Neural cell (in vitro differentiated cells): ENCODE results near the gene ILDR2. TPM values are rescaled to one million over a fixed set of nuclear protein-coding genes. Genes with fewer than 3 reads are reported as not detected.

Experiments used
- H2AFZ ChIP-seq: fragments of 200-600, 300-800 bp; sonication (generic), shearing (Covaris generic); 2 replicates; pipeline ENCODE4 v1.6.0; 2014; ENCODE audit warnings: low read depth, mild to moderate bottlenecking, antibody characterized with exemption, low read length, moderate library complexity
- H3F3A ChIP-seq: fragments of 200-600 bp; shearing (Covaris generic); 2 replicates; pipeline ENCODE4 v1.6.1; 2016; ENCODE audit warnings: mild to moderate bottlenecking, moderate library complexity, mixed read lengths, antibody characterized with exemption, low read length; ENCODE audit not compliant: insufficient read depth, poor library complexity, severe bottlenecking
- H3K27ac ChIP-seq: fragments of 200-600, 300-800 bp; sonication (generic), shearing (Covaris generic); 2 replicates; pipeline ENCODE4 v1.5.1; 2014; ENCODE audit warnings: mild to moderate bottlenecking, low read length, moderate library complexity
- H3K27me3 ChIP-seq: fragments of 300-800, 200-600 bp; sonication (generic), shearing (Covaris generic); 2 replicates; pipeline ENCODE4 v1.6.0; 2014; ENCODE audit warnings: mild to moderate bottlenecking, low read depth, low read length, moderate library complexity; ENCODE audit not compliant: insufficient read depth
- H3K36me3 ChIP-seq: fragments of 300-800, 200-600 bp; sonication (generic), shearing (Covaris generic); 2 replicates; pipeline ENCODE4 v1.5.1; 2014; ENCODE audit warnings: mild to moderate bottlenecking, antibody characterized with exemption, low read length, moderate library complexity; ENCODE audit not compliant: insufficient read depth
- H3K4me2 ChIP-seq: fragments of 300-800, 200-600 bp; sonication (generic), shearing (Covaris generic); 2 replicates; pipeline ENCODE4 v1.6.0; 2014; ENCODE audit warnings: mild to moderate bottlenecking, low read length
- H3K4me3 ChIP-seq: fragments of 300-800, 200-600 bp; sonication (generic), shearing (Covaris generic); 2 replicates; pipeline ENCODE4 v1.5.1; 2014; ENCODE audit warnings: mild to moderate bottlenecking, low read length, moderate library complexity
- H3K79me2 ChIP-seq: fragments of 200-600 bp; shearing (Covaris generic); replicated peaks from 2 replicates; pipeline ENCODE4 v1.6.0; 2014; ENCODE audit warnings: mild to moderate bottlenecking, low read length, moderate library complexity; ENCODE audit not compliant: insufficient read depth
- H3K9ac ChIP-seq: fragments of 300-800, 200-600 bp; sonication (generic), shearing (Covaris generic); 2 replicates; pipeline ENCODE4 v1.6.1; 2016; ENCODE audit warnings: mild to moderate bottlenecking, low read length, mixed read lengths
- H3K9me2 ChIP-seq: fragments of 200-600 bp; shearing (Covaris generic); 2 replicates; pipeline ENCODE4 v1.6.1; 2016; ENCODE audit warnings: mild to moderate bottlenecking, low read length, mixed read lengths; ENCODE audit not compliant: insufficient read depth
- H3K9me3 ChIP-seq: fragments of 200-600, 300-800 bp; sonication (generic), shearing (Covaris generic); 2 replicates; pipeline ENCODE4 v1.6.1; 2016; ENCODE audit warnings: mild to moderate bottlenecking, mixed run types, low read length, moderate library complexity, mixed read lengths
- H4K20me1 ChIP-seq: fragments of 200-600 bp; shearing (Covaris generic); 2 replicates; pipeline ENCODE4 v1.6.1; 2016; ENCODE audit warnings: mild to moderate bottlenecking, mixed run types; ENCODE audit not compliant: insufficient read depth
- EP300 ChIP-seq: fragments of 450-650 bp; conservative IDR thresholded peaks from 2 replicates; pipeline ENCODE4 v1.6.1; 2014; ENCODE audit warnings: antibody characterized with exemption, mild to moderate bottlenecking, moderate library complexity; ENCODE audit not compliant: poor library complexity, severe bottlenecking
- EZH2 ChIP-seq: fragments of 200-600, 300-800 bp; shearing (Covaris generic), sonication (generic); IDR thresholded peaks from 2 replicates; pipeline ENCODE4 v1.6.1; 2014; ENCODE audit warnings: antibody characterized with exemption, low read length, borderline replicate concordance, mild to moderate bottlenecking; ENCODE audit not compliant: insufficient read depth, poor library complexity, severe bottlenecking
- MXI1 ChIP-seq: fragments of 450-650 bp; conservative IDR thresholded peaks from 2 replicates; pipeline ENCODE4 v1.6.1; 2014; ENCODE audit warnings: antibody characterized with exemption, mild to moderate bottlenecking; ENCODE audit not compliant: poor library complexity, severe bottlenecking
- POLR2AphosphoS5 ChIP-seq: IDR thresholded peaks from 2 replicates; pipeline ENCODE4 v1.6.1; 2012
- RAD21 ChIP-seq: fragments of 450-650 bp; conservative IDR thresholded peaks from 2 replicates; pipeline ENCODE4 v1.6.1; 2014; ENCODE audit warnings: antibody characterized with exemption, mild to moderate bottlenecking, moderate library complexity
- SMC3 ChIP-seq: fragments of 450-650 bp; conservative IDR thresholded peaks from 2 replicates; pipeline ENCODE4 v1.6.1; 2014; ENCODE audit warnings: antibody characterized with exemption, mild to moderate bottlenecking, moderate library complexity; ENCODE audit not compliant: poor library complexity
- TAF1 ChIP-seq: IDR thresholded peaks from 2 replicates; pipeline ENCODE4 v1.6.1; 2012; ENCODE audit warnings: low read depth
- polyA plus RNA-seq: library from polyadenylated mRNA; depleted of rRNA; stranded (reverse); fragments of >200 nt; gene quantifications from 2 replicates; pipeline ENCODE4 v1.2.3, GENCODE V29; 2014
- TF ChIP-seq, protein P1 (sequence below): IDR thresholded peaks from 2 replicates; pipeline ENCODE4 v1.6.1; 2012; ENCODE audit warnings: borderline replicate concordance
- TF ChIP-seq, protein P2 (sequence below): fragments of 450-650 bp; IDR thresholded peaks from 2 replicates; pipeline ENCODE4 v1.5.1; 2014; ENCODE audit warnings: antibody characterized with exemption, mild to moderate bottlenecking, moderate library complexity; ENCODE audit not compliant: poor library complexity, severe bottlenecking

ILDR2 gene
- polyA plus RNA-seq, 1 donor from 2014 or later = 6.8 TPM

DNA sequence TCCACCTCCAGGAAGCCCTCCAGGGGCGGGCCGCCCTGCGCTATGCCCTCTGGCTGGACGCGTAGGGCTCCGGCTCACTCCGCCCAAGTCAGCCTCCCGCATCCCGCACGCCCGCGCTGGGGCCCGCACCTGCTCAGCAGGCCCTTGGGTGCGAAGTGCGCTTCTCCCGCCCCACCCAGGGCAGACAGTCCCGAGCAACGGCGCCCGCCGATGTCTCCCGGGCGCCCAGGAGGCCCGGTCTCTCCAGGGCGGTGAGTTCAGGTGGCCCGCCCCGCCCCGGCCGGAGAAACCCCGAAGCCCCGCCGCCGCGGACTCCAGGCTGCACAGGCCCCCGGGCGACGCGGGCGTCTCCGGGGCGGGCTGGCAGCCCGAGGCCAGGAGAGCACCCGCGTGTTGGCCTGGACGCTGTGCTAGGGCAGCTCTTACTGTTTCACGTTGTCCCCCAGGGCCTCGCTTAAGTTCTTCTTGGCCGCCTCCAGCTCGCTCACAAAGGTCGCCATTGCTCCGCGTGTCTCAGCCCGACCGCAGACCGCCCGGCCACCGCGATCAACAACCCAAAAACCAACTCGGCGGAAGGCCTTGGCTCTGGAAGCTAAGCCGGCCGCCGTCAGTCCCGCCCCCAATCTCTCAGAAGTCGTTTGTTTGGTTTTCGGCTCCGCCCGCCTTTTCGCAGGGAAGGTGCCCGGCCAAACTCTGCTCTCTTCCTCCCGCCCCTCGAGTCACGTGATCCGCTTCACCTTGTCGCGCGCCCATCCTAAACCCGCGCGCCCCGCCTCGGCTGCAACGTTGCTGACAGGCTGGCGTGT is 99.4 kb downstream of the ILDR2 start, which contains the start of gene TADA1:
TSS of gene TADA1 (minus strand) at position 531 of the 806 bp plus-strand sequence. CDS start at position 500, 31 bp downstream.
- peak within 1 kb of the TSS; percentile 71 for H2AFZ ChIP-seq
- H3F3A ChIP-seq = no peaks in the 10 kb centered on the region
- no peaks in the 10 kb centered on the region for H3K36me3 ChIP-seq
- peak within 1 kb of the TSS; percentile 90 for H3K4me3 ChIP-seq
- no peaks in the 10 kb centered on the region for H3K9me3 ChIP-seq
- peak within 1 kb of the TSS; percentile 74 for H3K4me2 ChIP-seq
- H3K9me2 ChIP-seq = no peaks in the 10 kb centered on the region
- peak within 1 kb of the TSS; percentile 75 for H3K27ac ChIP-seq
- peak within 1 kb of the TSS; percentile 81 for H3K9ac ChIP-seq
- peaks cover 31% of the 10 kb centered on the region for H3K79me2 ChIP-seq
- H4K20me1 ChIP-seq = no peaks in the 10 kb centered on the region
- peak; percentile 80 for TF ChIP-seq MXI1
- no peak for TF ChIP-seq TAF1
- peak; percentile 54 for TF ChIP-seq EP300
- TF ChIP-seq RAD21 = peak; percentile 50
- TF ChIP-seq POLR2AphosphoS5 = peak; percentile 85
- TF ChIP-seq SMC3 = peak; percentile 51
- TF ChIP-seq, protein P1, sequence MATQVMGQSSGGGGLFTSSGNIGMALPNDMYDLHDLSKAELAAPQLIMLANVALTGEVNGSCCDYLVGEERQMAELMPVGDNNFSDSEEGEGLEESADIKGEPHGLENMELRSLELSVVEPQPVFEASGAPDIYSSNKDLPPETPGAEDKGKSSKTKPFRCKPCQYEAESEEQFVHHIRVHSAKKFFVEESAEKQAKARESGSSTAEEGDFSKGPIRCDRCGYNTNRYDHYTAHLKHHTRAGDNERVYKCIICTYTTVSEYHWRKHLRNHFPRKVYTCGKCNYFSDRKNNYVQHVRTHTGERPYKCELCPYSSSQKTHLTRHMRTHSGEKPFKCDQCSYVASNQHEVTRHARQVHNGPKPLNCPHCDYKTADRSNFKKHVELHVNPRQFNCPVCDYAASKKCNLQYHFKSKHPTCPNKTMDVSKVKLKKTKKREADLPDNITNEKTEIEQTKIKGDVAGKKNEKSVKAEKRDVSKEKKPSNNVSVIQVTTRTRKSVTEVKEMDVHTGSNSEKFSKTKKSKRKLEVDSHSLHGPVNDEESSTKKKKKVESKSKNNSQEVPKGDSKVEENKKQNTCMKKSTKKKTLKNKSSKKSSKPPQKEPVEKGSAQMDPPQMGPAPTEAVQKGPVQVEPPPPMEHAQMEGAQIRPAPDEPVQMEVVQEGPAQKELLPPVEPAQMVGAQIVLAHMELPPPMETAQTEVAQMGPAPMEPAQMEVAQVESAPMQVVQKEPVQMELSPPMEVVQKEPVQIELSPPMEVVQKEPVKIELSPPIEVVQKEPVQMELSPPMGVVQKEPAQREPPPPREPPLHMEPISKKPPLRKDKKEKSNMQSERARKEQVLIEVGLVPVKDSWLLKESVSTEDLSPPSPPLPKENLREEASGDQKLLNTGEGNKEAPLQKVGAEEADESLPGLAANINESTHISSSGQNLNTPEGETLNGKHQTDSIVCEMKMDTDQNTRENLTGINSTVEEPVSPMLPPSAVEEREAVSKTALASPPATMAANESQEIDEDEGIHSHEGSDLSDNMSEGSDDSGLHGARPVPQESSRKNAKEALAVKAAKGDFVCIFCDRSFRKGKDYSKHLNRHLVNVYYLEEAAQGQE = no peak
- TF ChIP-seq, protein P2, sequence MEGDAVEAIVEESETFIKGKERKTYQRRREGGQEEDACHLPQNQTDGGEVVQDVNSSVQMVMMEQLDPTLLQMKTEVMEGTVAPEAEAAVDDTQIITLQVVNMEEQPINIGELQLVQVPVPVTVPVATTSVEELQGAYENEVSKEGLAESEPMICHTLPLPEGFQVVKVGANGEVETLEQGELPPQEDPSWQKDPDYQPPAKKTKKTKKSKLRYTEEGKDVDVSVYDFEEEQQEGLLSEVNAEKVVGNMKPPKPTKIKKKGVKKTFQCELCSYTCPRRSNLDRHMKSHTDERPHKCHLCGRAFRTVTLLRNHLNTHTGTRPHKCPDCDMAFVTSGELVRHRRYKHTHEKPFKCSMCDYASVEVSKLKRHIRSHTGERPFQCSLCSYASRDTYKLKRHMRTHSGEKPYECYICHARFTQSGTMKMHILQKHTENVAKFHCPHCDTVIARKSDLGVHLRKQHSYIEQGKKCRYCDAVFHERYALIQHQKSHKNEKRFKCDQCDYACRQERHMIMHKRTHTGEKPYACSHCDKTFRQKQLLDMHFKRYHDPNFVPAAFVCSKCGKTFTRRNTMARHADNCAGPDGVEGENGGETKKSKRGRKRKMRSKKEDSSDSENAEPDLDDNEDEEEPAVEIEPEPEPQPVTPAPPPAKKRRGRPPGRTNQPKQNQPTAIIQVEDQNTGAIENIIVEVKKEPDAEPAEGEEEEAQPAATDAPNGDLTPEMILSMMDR = peak; percentile 65
- no peak for TF ChIP-seq EZH2
- no peaks in the 10 kb centered on the region for H3K27me3 ChIP-seq

DNA sequence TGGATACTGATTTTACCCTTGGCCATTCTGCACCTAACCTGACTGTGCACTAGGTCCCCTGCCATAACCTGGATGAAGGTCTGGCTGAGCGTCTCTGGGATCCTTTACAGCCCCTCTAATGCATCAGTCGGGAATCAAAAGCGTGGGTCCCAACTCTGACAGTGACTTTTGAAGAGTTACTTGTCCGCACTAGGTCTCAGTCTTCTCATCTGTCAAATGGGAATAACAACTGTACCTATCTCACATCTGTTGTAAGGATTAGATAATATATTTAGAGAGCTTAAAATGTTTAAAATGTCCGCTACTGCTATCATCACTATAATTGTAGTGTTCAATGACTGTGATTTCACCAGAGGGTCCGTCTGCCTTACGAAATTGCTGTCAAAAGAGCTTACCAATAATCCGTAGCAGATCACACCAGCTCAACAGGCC is 100.0 kb downstream of the ILDR2 start:
- H3F3A ChIP-seq = no peaks in the 10 kb centered on the region
- peaks cover 31% of the 10 kb centered on the region for H3K79me2 ChIP-seq

More for the DNA sequence above, 100.0 kb downstream of the ILDR2 start:
- H3K27ac ChIP-seq = peak overlapping the region; percentile 75
- H3K9ac ChIP-seq = peak overlapping the region; percentile 81
- no peaks in the 10 kb centered on the region for H3K27me3 ChIP-seq
- no peaks in the 10 kb centered on the region for H3K9me2 ChIP-seq
- H3K9me3 ChIP-seq = no peaks in the 10 kb centered on the region
- no peaks in the 10 kb centered on the region for H4K20me1 ChIP-seq
- TF ChIP-seq EP300 = no peak
- TF ChIP-seq TAF1 = no peak
- TF ChIP-seq, protein P2 = no peak
- TF ChIP-seq, protein P1 = no peak
- TF ChIP-seq RAD21 = no peak
- TF ChIP-seq EZH2 = no peak
- TF ChIP-seq POLR2AphosphoS5 = no peak
- TF ChIP-seq MXI1 = no peak
- TF ChIP-seq SMC3 = no peak
- H3K4me2 ChIP-seq = peak overlapping the region; percentile 74
- no peaks in the 10 kb centered on the region for H3K36me3 ChIP-seq
- H3K4me3 ChIP-seq = peak overlapping the region; percentile 90
- peak overlapping the region; percentile 71 for H2AFZ ChIP-seq
